B cell (primary cell): ENCODE results near the gene BCL2L13. TPM values are rescaled to one million over a fixed set of nuclear protein-coding genes. Genes with fewer than 3 reads are reported as not detected.

ENCODE experiments used
- ATAC-seq: fragments of 200-7000 bp; cut with Tn5 transposase; one replicate; pipeline ENCODE4 v1.10.0; 2021; ENCODE audit warnings: low read depth, mild to moderate bottlenecking, moderate number of reproducible peaks, moderate library complexity
- CTCF ChIA-PET: fragments of 350-600 bp; sonication (Branson Sonifier 250); formaldehyde crosslinking; loops from one replicate; lab custom pipeline; 2021; ENCODE audit warnings: antibody characterized with exemption, inconsistent platforms; lab: Charles Lee
- POLR2A ChIA-PET: fragments of 350-600 bp; sonication (Branson Sonifier 250); formaldehyde crosslinking; loops from one replicate; lab custom pipeline; 2021; ENCODE audit warnings: antibody characterized with exemption; lab: Charles Lee
- DNase-seq: peaks from one replicate; pipeline ENCODE4 v3.0.0; 2013
- H2AFZ ChIP-seq: 2 replicates; pipeline ENCODE4 v1.6.1; 2012; ENCODE audit warnings: mild to moderate bottlenecking, low read depth, low read length; ENCODE audit not compliant: insufficient read depth, poor library complexity, severe bottlenecking
- H3K27ac ChIP-seq, 2 donors: 1 replicate in 1 of 2; 2 replicates in 1 of 2; pipeline ENCODE4 v1.5.1; 2012 to 2013; ENCODE audit warnings: low read length in 2 of 2, mild to moderate bottlenecking in 2 of 2, moderate library complexity in 1 of 2
- H3K27me3 ChIP-seq, 4 experiments: fragments of 200-600 bp in 1 of 4; sonication (generic) in 1 of 4; replicated peaks in 1 of 4; 1 replicate in 2 of 4; 2 replicates in 2 of 4; pipeline versions ENCODE4 v1.6.1 to v1.7.0; 2013 to 2016; ENCODE audit warnings: low read length in 3 of 4, mild to moderate bottlenecking in 2 of 4, mixed read lengths in 1 of 4, moderate library complexity in 1 of 4; ENCODE audit not compliant: insufficient read depth in 4 of 4, control insufficient read depth in 3 of 4; ENCODE audit errors: control extremely low read depth in 1 of 4
- H3K36me3 ChIP-seq, 2 experiments: replicated peaks in 1 of 2; 1 replicate in 1 of 2; 2 replicates in 1 of 2; pipeline versions ENCODE4 v1.6.1 to v1.7.1; 2013; ENCODE audit warnings: low read length in 1 of 2; ENCODE audit not compliant: insufficient read depth in 2 of 2, control insufficient read depth in 1 of 2; ENCODE audit errors: control extremely low read depth in 1 of 2, extremely low read depth in 1 of 2
- H3K4me1 ChIP-seq, 2 donors: fragments of 200-600 bp in 1 of 2; sonication (generic) in 1 of 2; 1 replicate in 1 of 2; 2 replicates in 1 of 2; pipeline versions ENCODE4 v1.5.1 to v1.6.1; 2013 to 2017; ENCODE audit warnings: low read length in 2 of 2; ENCODE audit not compliant: control insufficient read depth in 2 of 2, insufficient read depth in 2 of 2
- H3K4me2 ChIP-seq: replicated peaks from 2 replicates; pipeline ENCODE3; 2012; ENCODE audit warnings: mild to moderate bottlenecking, low read depth, low read length; ENCODE audit not compliant: poor library complexity, severe bottlenecking
- H3K4me3 ChIP-seq, 5 experiments: fragments of 200-600 bp in 1 of 5; sonication (generic) in 1 of 5; 1 replicate in 3 of 5; 2 replicates in 2 of 5; pipeline versions ENCODE4 v1.5.1 to v1.7.0; 2011 to 2016; ENCODE audit warnings: low read length in 4 of 5, mild to moderate bottlenecking in 4 of 5, low read depth in 2 of 5, control low read depth in 1 of 5, moderate library complexity in 1 of 5; ENCODE audit not compliant: insufficient read depth in 1 of 5; ENCODE audit errors: control extremely low read depth in 1 of 5, extremely low read depth in 1 of 5
- H3K79me2 ChIP-seq: fragments of 200-600 bp; sonication (generic); one replicate; pipeline ENCODE4 v1.6.0; 2016; ENCODE audit warnings: low read length; ENCODE audit not compliant: control insufficient read depth, insufficient read depth
- H3K9ac ChIP-seq: fragments of 200-600 bp; sonication (generic); 2 replicates; pipeline ENCODE4 v1.6.1; 2017; ENCODE audit warnings: mild to moderate bottlenecking, low read length, moderate library complexity
- H3K9me3 ChIP-seq, 3 donors: one replicate each; pipeline versions ENCODE4 v1.6.1 to v1.7.1; 2013; ENCODE audit warnings: low read length in 2 of 3; ENCODE audit not compliant: control insufficient read depth in 2 of 3, insufficient read depth in 1 of 3; ENCODE audit errors: control extremely low read depth in 1 of 3
- H4K20me1 ChIP-seq: 2 replicates; pipeline ENCODE4 v1.6.0; 2012; ENCODE audit warnings: mild to moderate bottlenecking, low read length; ENCODE audit not compliant: insufficient read depth, control insufficient read depth, poor library complexity, severe bottlenecking
- H3K27ac Mint-ChIP-seq: one replicate; pipeline ENCODE4 v1.8.0; 2021; ENCODE audit warnings: mixed read lengths
- H3K27me3 Mint-ChIP-seq: one replicate; pipeline ENCODE4 v1.8.0; 2021; ENCODE audit warnings: mixed read lengths
- H3K4me1 Mint-ChIP-seq: one replicate; pipeline ENCODE4 v1.8.0; 2021; ENCODE audit warnings: mixed read lengths
- H3K4me3 Mint-ChIP-seq: one replicate; pipeline ENCODE4 v1.8.0; 2021; ENCODE audit warnings: mixed read lengths
- H3K9me3 Mint-ChIP-seq: one replicate; pipeline ENCODE4 v1.8.0; 2022; ENCODE audit warnings: mixed read lengths; ENCODE audit not compliant: insufficient read depth
- CTCF ChIP-seq: fragments of 200-600 bp; IDR thresholded peaks from one replicate; pipeline ENCODE4 v1.8.0; 2022; ENCODE audit warnings: antibody characterized with exemption, mild to moderate bottlenecking
- EZH2 ChIP-seq: IDR thresholded peaks from 2 replicates; pipeline ENCODE4 v1.6.1; 2012; ENCODE audit warnings: borderline replicate concordance, low read depth, mild to moderate bottlenecking, moderate library complexity, low read length; ENCODE audit not compliant: insufficient read depth, poor library complexity, severe bottlenecking
- WGBS: methylation state at CpG from one replicate; pipeline ENCODE4 v1.1.5; 2013; ENCODE audit warnings: missing lambda C conversion rate; ENCODE audit not compliant: insufficient coverage; 5-methylcytosine and 5-hydroxymethylcytosine counted together
- intact Hi-C: fragments of 100-400 bp; cut with micrococcal nuclease; formaldehyde crosslinking; loops from one replicate; pipeline ENCODE4 v1.10.0; 2022
- polyA plus RNA-seq: library from polyadenylated mRNA; depleted of rRNA; stranded (reverse); fragments of >200 nt; gene quantifications from 2 replicates; pipeline ENCODE4 v1.2.3, GENCODE V29; 2012
- total RNA-seq, 2 donors: library from RNA; stranded (reverse); fragments of 120-200 nt in 1 of 2; gene quantifications; 1 replicate in 1 of 2; 2 replicates in 1 of 2; pipeline versions ENCODE4 v1.2.3 to v1.2.4, GENCODE V29; 2013 to 2022

The BCL2L13 gene
- total and polyA plus RNA-seq, 2 donors (not counting 1 experiment from before 2014, with no cell fraction given), result 19.2 to 29.9 TPM

DNA sequence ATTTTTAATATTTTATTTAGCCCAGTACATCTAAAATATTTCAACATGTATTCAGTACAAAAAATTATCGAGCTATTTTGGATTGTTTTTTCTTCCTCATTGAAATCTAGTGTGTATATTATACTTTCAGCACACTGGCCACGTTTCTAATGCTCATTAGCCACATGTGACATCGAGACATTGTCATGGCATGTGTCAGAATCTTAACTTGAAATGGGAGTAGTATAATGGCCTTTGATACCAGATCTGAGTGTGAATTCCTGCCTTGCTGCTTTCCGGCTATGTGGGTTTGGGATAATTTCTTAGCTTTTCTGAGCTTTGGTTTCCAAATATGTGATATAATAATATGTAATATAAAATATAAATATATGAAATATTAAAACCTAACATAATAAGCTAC is 54.3 kb downstream of the BCL2L13 start:
- Histone ChIP-seq H3K27ac (no peak overlapping the region), H2AFZ (no peak overlapping the region), H3K4me2 (no peak overlapping the region), H3K9me3 (no peaks in the 10 kb centered on the region), H3K4me1 (no peaks in the 10 kb centered on the region), H3K9ac (no peak overlapping the region), H3K27me3 (no peaks in the 10 kb centered on the region), H3K4me3 (no peak overlapping the region), H3K79me2 (no peaks in the 10 kb centered on the region), H3K36me3 (peaks cover 7 to 39% of the 10 kb centered on the region in 2 experiments), H4K20me1 (no peaks in the 10 kb centered on the region)
- no peak for ATAC-seq
- DNase-seq, result no peak
- intact Hi-C loops, result no loop called here
- no peak overlapping the region for H3K27ac Mint-ChIP-seq
- H3K9me3 Mint-ChIP-seq, result no peaks in the 10 kb centered on the region
- no peak overlapping the region for H3K4me3 Mint-ChIP-seq
- H3K27me3 Mint-ChIP-seq, result no peaks in the 10 kb centered on the region
- ChIA-PET POLR2A (no interaction called here), CTCF (no interaction called here)
- no CpG with 5 or more reads among the region's 4 CpGs for WGBS
- TF ChIP-seq CTCF (no peak), EZH2 (no peak)
- no peaks in the 10 kb centered on the region for H3K4me1 Mint-ChIP-seq

- ATAC-seq (no peak), DNase-seq (no peak)
- Histone ChIP-seq H3K4me1 (no peaks in the 10 kb centered on the region), H3K4me2 (no peak overlapping the region), H2AFZ (no peak overlapping the region), H3K36me3 (peaks cover 6 to 35% of the 10 kb centered on the region in 2 experiments), H3K27me3 (no peaks in the 10 kb centered on the region), H3K79me2 (no peaks in the 10 kb centered on the region), H3K9ac (no peak overlapping the region), H3K27ac (no peak overlapping the region), H3K4me3 (no peak overlapping the region), H4K20me1 (no peaks in the 10 kb centered on the region), H3K9me3 (no peaks in the 10 kb centered on the region)
- Mint-ChIP-seq H3K4me3 (no peak overlapping the region), H3K27me3 (no peaks in the 10 kb centered on the region), H3K9me3 (no peaks in the 10 kb centered on the region), H3K27ac (no peak overlapping the region), H3K4me1 (no peaks in the 10 kb centered on the region)
- ChIA-PET POLR2A (no interaction called here), CTCF (no interaction called here)
- WGBS, result no CpG with 5 or more reads among the region's 2 CpGs
- TF ChIP-seq EZH2, result no peak
- no peak for TF ChIP-seq CTCF
- intact Hi-C loops, result no loop called here
Measured at GRCh38 chr22:17694193-17694592, 55.6 kb downstream of the BCL2L13 start.
